Activated T-cell treated with anti-CD3 and anti-CD28 coated beads, Interleukin-2, amount 50 U/mL, for 48 hours (primary cell): ENCODE measurements around the gene DAPK1.
"Not testable (repeated sequence)": the region's sequence is repeated elsewhere in the genome, so short reads cannot be mapped to it uniquely, and the experiment has no call there.

Source experiments
- DNase-seq, 2 experiments: peaks; one replicate each; pipeline ENCODE4 v3.0.0-alpha.2; 2020

Gene DAPK1

DNA sequence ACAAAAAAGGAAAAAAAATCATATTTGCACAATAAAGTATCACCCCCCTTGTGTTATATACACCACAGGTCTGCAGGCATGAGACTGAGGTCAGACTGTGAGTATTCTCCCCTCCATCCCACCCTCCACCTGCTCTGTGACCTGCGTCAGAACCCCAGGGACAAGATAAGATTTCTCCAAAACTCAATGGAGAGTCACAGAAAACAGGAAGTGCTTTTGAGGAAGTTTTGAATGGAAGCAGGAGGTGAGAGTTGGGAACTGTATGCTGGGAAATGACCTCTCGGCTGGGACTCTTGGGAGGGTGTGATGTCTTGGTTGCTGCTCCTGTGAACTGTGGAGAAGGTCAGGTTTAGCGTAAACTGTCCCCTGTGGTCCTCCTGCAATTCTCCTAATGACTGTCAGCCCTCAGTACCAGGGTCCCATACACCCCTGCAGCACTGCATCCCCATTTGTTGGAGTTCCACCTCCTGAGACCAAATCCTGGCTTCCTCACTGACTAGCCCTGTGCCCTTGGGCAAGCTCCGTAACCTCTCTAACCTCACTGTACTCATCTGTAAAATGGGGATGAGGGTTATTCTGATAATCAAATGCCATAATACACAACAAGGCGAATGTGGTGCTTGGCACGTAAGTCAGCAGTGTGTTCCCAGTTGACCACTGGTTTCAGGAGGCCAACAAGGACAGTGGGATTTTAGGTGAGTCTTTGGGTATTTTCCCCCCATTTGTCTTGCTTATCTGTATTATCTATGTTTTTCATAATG lies 221.4 kb downstream of the DAPK1 start:
- no peak for DNase-seq

DNA sequence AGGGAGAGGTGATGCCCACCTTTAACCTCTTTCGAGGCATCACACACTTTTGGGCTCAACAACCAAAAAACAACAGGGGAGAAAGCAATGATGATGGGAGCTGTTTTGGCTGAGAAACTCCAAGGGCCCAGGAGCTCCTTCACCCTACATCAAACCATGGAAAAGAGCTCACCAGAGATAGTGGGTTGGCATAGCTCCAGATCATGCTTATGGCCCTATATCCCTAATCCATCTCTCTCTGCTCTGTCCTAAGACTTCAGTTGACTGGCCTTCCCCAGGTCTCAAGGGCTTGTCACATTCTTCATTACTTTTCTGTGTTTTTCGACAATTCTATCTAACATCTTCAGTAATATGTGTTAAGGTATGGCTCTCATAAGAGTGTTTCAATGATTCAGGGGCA lies 222.5 kb downstream of the DAPK1 start:
- no peak for DNase-seq

DNA sequence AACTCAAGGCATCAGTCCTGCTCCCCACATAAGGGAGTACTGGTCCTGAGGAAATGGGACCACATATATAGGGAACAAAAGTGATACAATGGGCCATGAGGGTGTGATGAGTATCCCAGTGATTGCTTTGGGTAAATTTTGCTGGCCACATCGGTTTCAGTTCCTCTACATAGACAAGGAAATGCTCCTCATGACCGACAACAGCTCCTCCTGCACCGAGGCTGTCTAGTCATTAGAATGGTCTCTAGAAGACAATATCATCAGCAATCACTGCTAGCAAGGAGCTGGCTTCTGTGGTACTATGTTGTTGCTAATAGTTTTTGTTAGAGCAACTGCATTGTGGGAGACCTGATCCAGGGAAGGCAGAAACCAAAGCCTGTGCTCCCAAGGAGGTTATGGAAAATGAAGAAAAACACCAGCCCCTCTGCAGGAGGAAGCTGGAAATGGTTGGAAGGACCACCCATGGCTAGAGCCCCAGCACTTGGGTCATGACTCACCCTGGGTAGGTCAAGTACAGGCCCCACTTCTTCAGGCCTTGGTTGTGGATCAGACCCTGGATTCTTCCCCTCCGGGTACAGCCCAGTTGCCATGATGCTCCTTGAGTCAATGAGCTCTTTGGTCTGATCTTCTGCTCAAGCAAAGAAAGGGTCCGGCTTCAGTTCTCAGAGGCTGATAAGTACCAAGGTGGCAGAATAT lies 224.9 kb downstream of the DAPK1 start:
- DNase-seq, result no peak

DNA sequence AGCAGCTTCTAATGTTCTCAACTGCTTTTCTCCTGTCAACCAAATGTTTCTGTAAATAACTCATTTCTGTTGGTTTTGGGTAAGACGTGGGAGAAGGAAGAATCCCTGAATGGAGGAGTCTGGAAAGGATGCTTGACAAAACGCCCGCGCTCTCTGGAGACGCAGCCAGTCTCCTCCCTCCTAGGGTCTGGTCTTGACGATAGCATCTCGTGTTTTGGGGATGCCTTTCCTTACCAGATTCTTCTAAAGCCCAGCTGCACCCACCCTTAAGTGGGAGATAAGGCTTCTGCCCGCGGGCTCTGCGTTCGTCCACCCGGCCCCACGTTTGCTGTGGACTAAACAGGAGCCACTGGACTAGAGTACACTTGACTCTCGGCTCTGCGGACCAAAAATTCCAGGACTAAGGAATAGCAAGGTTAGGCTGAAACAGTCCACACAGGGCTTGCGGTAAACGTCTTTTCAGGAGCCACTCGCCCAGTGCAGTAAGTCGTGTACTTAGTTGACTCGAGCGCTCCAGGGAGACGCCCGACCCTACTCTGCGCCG lies 227.8 kb downstream of the DAPK1 start:
- no peak for DNase-seq

DNA sequence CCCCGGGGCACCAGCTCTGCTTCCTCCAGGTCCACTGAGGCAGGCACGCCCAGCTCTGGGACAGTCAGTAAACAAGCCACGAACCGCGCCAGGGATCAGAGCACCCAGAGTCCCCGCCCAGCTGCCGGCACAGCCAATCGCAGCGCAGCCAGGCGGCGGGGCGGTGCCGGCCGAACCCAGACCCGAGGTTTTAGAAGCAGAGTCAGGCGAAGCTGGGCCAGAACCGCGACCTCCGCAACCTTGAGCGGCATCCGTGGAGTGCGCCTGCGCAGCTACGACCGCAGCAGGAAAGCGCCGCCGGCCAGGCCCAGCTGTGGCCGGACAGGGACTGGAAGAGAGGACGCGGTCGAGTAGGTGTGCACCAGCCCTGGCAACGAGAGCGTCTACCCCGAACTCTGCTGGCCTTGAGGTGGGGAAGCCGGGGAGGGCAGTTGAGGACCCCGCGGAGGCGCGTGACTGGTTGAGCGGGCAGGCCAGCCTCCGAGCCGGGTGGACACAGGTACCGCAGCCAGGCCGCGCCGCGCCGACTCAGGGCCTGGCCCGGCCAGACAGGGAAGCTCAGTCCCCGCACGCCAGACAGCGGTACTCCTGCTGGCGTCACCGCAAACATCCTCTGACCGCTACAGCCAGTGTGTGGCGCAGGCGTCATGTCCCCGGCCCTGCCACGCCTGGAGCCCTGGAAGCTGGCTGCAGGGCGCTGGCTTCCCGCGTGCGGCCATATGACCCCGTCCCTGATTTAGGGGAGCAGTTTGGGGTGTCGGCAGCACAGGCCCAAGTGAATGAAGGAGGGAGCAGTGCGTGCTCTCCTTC lies 228.4 kb downstream of the DAPK1 start, which contains the start of gene CTSL:
CTSL (plus strand) TSS at position 220 of the 810 bp plus-strand sequence. CDS start 1,485 bp downstream, outside the sequence.
- peak; percentile 63 to 68 for DNase-seq

DNA sequence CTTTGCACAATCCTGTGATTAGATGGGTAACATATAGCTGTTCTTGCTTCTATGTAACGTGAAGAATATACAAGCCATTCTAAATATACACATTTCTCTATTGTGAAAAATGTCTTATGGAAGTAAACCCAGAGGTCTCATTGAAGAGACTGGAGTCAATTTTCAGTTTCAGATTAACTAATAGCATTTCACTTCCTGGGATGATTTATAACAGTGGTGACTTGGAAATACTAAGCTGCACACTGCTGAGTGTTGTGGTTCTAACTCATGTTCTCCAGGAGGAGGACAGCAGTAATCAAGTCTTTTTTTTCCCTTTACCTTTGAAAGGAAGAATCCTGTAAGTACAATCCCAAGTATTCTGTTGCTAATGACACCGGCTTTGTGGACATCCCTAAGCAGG lies 231.6 kb downstream of the DAPK1 start:
- no peak for DNase-seq

DNA sequence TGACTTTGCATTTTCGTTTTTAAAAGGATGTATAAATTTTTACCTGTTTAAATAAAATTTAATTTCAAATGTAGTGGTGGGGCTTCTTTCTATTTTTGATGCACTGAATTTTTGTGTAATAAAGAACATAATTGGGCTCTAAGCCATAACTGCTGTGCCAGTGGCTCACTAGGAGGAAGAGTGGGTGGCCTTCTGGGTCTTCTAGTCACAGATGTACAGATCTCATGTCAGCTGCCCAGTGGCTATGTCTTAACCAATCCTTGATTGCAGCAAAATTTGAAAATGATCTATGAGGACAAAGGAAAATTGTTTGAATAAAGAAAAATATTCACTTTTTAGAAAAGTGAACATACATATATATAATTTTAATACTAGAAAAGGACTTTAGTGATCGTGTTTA lies 233.7 kb downstream of the DAPK1 start:
- DNase-seq, result no peak

DNA sequence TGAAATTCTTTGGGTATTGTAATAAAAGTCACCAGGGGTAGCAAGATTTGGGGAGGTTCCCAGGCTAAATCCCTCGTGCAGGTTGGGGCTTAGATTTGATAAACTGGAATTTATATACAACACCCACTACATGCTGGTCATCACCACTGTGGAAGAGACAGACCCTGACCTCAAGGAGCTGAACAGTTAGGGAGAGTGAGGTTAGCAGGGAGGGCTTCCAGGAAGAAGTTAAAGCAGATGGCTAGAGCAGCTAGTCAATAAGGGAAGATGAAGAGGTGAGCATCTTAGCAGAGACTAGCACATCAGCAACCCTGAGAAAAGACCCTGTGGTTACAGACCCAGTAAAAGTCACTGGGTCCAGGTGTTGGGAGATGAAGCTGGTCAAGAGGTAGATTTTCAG lies 234.7 kb downstream of the DAPK1 start:
- DNase-seq, result no peak

DNA sequence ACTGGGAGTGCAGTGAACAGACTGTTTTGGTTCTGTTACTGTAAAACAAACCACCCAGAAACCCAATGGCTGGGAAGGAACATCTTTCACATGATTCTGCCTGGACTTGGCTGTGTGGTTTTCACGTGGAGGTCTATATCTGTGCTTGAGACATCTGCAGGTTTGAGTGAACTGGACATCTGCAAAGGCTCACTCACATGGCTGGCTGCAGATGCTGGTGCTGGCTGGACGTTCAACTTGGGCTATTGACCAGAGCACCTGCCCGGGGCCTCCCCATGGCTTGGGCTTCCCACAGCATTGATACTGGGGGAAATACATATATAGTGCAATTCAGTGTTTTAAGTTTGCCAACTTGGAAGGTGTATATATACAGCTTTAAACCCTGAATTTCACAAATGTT lies 235.1 kb downstream of the DAPK1 start:
- no peak for DNase-seq

DNA sequence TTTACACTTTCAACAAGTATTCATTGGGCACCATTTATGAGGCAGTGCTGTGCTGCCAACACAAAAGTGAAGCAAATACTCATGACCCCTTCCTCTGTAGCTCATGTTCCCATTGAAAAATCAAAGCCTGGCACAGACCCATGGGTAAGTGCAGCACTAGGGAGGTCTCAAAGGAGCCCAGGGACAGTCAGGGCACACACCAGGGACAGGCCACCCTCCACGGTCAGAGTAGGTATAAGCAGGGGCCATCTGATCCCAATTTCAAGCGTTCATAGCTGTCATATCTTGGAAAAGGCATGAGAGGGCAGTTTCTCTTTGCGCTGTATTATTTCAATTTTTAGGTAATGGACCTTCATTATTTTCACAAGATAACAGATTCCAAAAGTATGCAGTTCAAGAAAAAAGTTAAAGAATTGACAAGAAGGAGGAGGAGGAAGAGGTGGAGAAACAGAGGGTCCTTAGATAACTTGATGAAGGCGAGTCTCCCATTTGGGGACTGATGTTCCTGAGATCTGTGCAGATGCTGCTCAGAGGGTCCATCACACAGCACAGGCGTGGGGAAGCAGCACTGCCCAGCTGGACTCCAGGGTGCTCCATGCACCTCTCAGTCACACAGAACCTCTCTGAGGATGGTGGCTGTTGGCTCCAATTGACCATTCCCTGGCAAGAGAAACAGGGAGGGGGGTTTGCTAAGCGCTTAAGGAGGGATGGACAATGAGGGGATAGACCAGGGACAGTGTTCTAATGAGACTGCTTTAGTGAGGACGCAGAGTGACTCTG lies 235.8 kb downstream of the DAPK1 start:
- no peak for DNase-seq

DNA sequence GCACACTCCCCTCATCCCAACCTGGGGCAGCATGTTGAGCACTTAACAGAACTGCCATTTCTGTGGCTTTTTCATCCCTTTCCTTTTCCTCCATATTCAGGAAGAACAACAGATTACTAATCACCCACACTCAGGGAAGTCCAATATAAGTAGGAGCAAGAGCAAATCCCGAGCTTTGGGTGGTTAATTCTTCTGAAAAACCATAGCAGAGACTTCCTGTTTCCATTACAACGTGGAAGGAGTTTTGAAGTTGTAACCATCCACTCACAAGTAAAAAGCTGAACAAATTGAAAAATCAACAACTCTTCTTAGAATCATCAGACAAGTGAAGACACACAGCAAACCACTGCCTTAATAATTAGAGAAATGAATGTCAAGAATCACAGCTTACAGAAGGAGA lies 236.4 kb downstream of the DAPK1 start:
- DNase-seq, result no peak

DNA sequence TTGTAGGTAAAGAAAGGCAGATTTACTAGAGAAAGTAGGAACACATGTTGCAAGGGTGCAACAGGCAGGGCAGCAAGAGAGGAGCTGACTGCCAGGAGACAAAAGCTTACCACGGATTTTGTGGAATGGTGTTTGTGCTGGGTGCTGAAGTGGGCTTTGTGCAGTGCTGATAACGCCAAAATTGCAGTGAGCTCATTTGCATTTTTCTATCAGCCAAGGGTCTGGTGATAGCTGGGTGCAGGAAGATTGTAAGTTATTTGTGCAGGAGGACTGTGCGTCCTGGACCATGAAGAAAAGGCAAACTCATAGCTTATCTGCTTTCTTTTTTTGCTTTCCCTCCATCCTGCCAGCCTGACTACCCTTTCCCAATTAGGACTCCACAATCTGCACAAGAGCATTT lies 241.9 kb downstream of the DAPK1 start:
- no peak for DNase-seq

DNA sequence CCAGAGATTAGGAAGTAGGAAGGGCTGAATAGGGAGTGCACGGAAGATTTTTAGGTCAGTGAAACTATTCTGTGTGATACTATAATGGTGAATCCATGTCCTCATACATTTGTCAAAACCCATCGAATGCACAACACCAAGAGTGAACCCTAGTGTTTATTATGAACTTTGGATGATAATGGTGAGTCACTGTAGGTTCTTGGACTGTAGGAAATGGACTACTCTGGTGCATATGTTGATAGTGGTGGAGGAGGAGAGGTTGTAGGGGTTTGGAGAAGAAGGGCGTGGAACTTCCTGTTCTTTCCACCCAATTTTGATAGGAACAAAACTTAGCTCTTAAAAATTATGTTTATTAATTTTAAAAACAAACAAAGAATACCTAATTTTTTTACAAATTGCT lies 242.5 kb downstream of the DAPK1 start:
- DNase-seq, result no peak

DNA sequence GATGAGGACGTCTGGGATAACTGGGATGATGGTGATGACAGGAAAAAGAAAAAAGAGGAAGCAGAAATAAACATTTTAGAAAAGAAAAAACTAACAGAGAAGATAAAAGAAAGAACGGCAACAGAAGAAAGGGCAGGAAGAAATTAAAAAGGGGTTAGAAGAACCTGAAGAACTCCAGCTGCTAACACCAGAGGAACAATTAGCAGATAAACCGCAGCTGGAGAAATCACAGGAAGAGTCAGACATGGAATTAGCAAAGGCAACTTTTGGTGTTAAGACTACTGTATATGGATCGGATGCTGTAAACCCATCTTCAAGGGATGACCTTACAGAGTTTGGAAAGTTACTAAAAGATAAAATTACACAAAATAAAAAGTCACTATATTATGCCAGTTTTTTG lies 243.7 kb downstream of the DAPK1 start:
- DNase-seq, result no peak

DNA sequence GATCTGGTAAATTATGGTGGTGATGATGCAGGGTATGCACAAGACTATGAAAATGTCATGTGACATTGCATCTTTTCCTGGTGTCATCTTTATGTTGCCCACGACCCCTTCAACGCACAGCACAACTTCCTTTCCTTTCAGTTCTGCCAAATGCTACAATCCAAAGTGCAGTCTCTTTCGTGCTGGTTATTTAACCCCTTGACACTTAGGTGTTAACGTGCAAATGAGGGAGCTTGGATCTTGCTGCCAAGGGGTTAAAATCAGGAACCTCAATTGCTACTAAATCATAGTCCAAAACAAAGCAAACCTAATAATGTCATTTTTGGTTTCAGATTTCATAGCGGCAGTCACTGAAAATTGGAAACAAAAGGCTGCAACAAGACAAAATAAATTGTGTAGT lies 244.2 kb downstream of the DAPK1 start:
- no peak for DNase-seq

DNA sequence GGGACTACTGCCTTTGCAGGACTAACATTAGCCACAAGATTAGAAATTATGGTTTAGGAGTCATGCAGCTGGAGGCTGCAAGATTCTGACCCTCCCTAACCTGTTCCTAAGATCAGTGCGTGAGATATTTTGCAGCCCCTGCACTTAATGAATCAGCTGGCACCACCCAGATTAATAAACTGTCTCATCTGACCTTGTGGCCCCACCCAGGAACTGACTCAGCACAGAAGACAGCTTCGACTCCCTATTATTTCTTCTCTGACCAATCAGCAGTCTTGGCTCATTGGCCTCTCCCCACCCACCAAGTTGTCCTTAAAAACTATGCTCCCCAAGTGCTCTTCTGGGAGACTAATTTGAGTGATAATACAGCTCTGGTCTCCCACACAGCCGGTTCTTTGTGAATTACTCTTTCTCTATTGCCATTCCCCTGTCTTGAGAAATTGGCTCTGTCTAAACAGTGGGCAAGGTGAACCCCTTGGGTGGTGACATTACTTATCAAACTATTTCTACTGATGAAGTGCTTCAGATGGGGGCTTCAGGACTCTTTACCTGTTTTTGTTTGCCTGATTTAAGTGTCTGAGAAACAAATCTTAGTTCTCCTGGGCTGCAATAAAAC lies 245.3 kb downstream of the DAPK1 start:
- no peak for DNase-seq

DNA sequence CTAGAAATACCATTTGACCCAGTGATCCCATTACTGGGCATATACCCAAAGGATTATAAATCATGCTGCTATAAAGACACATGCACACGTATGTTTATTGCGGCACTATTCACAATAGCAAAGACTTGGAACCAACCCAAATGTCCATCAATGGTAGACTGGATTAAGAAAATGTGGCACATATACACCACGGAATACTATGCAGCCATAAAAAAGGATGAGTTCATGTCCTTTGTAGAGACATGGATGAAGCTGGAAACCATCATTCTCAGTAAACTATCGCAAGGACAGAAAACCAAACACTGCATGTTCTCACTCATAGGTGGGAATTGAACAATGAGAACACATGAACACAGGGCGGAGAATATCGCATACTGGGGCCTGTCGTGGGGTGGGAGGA lies 246.6 kb downstream of the DAPK1 start:
- not testable (repeated sequence) for DNase-seq

DNA sequence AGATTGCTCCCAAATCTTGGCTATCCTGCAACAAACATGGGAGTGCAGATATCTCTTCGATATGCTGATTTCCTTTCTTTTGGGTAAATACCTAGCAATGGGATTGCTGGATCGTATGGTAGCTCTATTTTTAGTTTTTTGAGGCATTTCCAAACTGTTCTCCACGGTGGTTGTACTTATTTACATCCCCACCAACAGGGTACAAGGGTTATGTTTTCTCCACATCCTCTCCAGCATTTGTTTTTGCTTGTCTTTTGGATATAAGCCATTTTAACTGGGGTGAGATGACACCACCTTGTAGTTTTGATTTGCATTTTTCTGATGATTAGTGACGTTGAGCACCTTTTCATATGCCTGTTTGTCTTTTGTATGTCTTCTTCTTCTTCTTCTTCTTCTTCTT lies 248.5 kb downstream of the DAPK1 start:
- DNase-seq, result no peak

DNA sequence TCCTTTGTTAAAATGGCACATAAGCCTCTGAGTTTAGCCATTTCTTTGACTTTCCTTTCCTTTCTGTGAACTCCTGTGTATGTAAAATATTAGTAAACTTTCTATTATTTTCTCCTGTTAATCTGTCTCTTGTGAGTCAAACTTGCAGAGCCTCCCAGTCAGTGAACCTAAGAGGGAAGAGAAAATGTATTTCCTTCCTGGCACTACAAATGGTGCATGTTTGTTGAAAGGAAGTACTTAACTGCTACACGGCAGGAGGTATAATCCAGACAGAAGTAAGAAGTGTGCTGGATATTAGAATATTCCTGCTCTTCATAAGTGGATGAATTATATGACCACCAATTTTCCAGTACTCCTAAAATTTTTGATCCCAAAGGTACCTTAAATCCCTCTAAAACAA lies 251.2 kb downstream of the DAPK1 start:
- DNase-seq, result no peak

DNA sequence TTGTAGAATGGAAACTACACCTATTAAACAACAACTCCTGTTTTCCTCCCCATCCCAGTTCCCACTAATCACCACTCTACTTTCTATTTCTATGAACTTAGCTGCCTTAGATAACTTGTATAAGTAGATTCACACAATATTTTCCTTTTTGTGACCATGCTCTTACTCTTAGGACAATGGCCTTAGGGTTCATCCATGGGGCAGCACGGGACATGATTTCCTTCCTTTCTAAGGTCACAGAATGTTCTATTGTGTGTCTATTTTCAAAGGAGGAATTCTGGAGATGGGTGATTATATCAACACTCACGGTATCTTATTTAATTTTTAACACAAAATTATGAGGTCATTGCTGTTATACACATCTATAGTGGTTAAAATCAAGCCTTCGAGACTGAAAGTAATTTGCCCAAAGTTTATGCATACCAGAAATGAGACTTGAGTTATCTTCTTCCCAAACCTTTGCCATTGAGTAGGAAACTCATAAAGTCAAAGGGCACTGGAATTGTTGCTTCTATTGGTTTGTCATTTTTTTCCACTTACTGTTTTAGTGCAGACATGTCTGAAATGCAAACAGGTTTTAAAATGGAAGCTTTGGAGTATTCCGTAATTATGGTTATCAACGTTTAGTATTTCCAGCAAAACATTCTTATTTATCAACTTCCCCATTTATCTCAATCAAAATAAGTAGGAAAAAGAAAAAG lies 251.8 kb downstream of the DAPK1 start:
- DNase-seq, result no peak

DNA sequence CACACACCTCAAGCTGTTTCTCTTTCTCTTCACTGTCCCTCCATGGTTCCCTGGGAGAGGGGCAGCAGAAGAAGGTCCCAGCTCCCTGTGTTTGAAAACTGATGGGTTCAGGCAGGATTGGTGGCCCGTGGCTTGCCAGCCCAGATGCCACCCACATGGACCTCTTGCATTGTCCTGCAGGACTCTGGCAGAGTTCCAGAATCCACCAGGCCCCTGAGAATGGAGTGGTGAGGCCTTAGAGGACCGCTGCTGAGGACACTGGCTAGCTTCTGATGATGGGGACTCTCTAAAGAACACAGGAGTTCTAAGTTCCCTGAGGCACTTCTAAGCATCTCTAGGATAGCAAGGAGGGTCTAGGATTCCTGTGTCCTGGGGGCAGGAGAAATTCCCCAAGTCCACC lies 253.1 kb downstream of the DAPK1 start:
- no peak for DNase-seq

DNA sequence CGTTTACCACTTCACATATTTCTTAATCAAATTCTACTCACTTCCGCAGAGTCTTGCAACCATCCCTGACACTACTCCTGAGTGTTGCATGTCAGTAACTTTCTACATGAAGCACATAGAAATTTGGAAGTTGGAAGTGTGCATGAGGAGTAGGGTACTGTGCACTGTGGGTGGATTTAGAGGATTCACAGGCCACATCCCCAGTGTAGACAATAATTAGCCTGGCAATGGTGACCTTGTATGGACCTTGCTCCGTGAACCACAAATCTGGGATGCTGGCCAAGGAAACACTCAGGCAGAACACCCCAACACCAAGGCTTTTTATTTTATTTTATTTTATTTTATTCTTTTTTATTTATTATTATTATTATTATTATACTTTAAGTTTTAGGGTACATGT lies 253.8 kb downstream of the DAPK1 start:
- DNase-seq, result no peak
